ENCODE results near the gene SLC9A8. TPM values are rescaled to one million over a fixed set of nuclear protein-coding genes. Genes with fewer than 3 reads are reported as not detected.

The SLC9A8 gene
- total RNA-seq, 4 donors from 2014 or later, result 12.4 to 20.4 (median 15.1) TPM

GRCh38 chr20:49919009-49919408 lies 106.4 kb downstream of the SLC9A8 start:
- Histone ChIP-seq H3K4me3 (no peak overlapping the region), H3K27me3 (no peaks in the 10 kb centered on the region), H3K27ac (no peak overlapping the region), H3K36me3 (no peaks in the 10 kb centered on the region), H3K4me1 (peaks cover 12 to 17% of the 10 kb centered on the region in 2 donors), H3K9me3 (no peaks in the 10 kb centered on the region)
- intact Hi-C loops (cut with DNase I; ENCODE audit: low total_unique reads), result loop anchor here (10.0 kb wide), 1 partner anchor 204 kb away; the partner anchor contains the start of gene B4GALT5
- no peak for TF ChIP-seq POLR2A (IDR thresholded peaks at IDR 0.05)
- no peak for TF ChIP-seq CTCF (IDR thresholded peaks at IDR 0.05 in 4 of 5, conservative IDR thresholded peaks at IDR 0.05 in 1 of 5)
- in situ Hi-C loops (cut with MboI; ENCODE audit: low sequenced_read_pairs in 4 of 4), result no loop called here
- ATAC-seq (no peak), DNase-seq (no peak)

- Histone ChIP-seq H3K4me1 (peaks cover 8 to 13% of the 10 kb centered on the region in 2 donors), H3K9me3 (no peaks in the 10 kb centered on the region), H3K27me3 (no peaks in the 10 kb centered on the region), H3K36me3 (no peaks in the 10 kb centered on the region), H3K27ac (no peak overlapping the region), H3K4me3 (no peak overlapping the region)
- intact Hi-C loops (cut with DNase I; ENCODE audit: low total_unique reads) (loop anchor here (10.0 kb wide), 1 partner anchor 205 kb away; the partner anchor contains the start of gene B4GALT5), in situ Hi-C loops (cut with MboI; ENCODE audit: low sequenced_read_pairs in 4 of 4) (no loop called here)
- ATAC-seq, result no peak
- DNase-seq, result no peak
- TF ChIP-seq POLR2A (IDR thresholded peaks at IDR 0.05), result no peak
- TF ChIP-seq CTCF (IDR thresholded peaks at IDR 0.05 in 4 of 5, conservative IDR thresholded peaks at IDR 0.05 in 1 of 5), result no peak
Measured at GRCh38 chr20:49919461-49919860, 106.8 kb downstream of the SLC9A8 start.

- H3K9me3 ChIP-seq, result no peaks in the 10 kb centered on the region
- H3K27me3 ChIP-seq, result no peaks in the 10 kb centered on the region
- DNase-seq (no peak), ATAC-seq (no peak)
- TF ChIP-seq CTCF (IDR thresholded peaks at IDR 0.05 in 4 of 5, conservative IDR thresholded peaks at IDR 0.05 in 1 of 5) (no peak), POLR2A (IDR thresholded peaks at IDR 0.05) (no peak)
- no peak overlapping the region for H3K4me3 ChIP-seq
- no peak overlapping the region for H3K27ac ChIP-seq
- no peaks in the 10 kb centered on the region for H3K4me1 ChIP-seq
- in situ Hi-C loops (cut with MboI; ENCODE audit: low sequenced_read_pairs in 4 of 4) (loop anchor here in 1 of 4 donors (10.0 kb wide), 1 partner anchor 319 kb away; no protein-coding TSS in a partner anchor), intact Hi-C loops (cut with DNase I; ENCODE audit: low total_unique reads) (no loop called here)
- H3K36me3 ChIP-seq, result no peaks in the 10 kb centered on the region
Measured at GRCh38 chr20:49924247-49924646, 111.6 kb downstream of the SLC9A8 start.

- Histone ChIP-seq H3K4me3 (no peak overlapping the region), H3K4me1 (no peaks in the 10 kb centered on the region), H3K9me3 (no peaks in the 10 kb centered on the region), H3K36me3 (no peaks in the 10 kb centered on the region), H3K27me3 (no peaks in the 10 kb centered on the region), H3K27ac (no peak overlapping the region)
- in situ Hi-C loops (cut with MboI; ENCODE audit: low sequenced_read_pairs in 4 of 4), result loop anchor here in 1 of 4 donors (10.0 kb wide), 1 partner anchor 321 kb away; no protein-coding TSS in a partner anchor
- no peak for ATAC-seq
- no peak for DNase-seq
- intact Hi-C loops (cut with DNase I; ENCODE audit: low total_unique reads), result loop anchor here (5.0 kb wide), 1 partner anchor 384 kb away; no protein-coding TSS in a partner anchor
- TF ChIP-seq CTCF (IDR thresholded peaks at IDR 0.05 in 4 of 5, conservative IDR thresholded peaks at IDR 0.05 in 1 of 5) (no peak), POLR2A (IDR thresholded peaks at IDR 0.05) (no peak)
Measured at GRCh38 chr20:49925901-49926454, 113.3 kb downstream of the SLC9A8 start.

Measured in gastrocnemius medialis (tissue), 4 donors.